Measurements from ENCODE around the gene GALK1. TPM values are rescaled to one million over a fixed set of nuclear protein-coding genes. Genes with fewer than 3 reads are reported as not detected.

GALK1 gene
- total and polyA plus RNA-seq, 9 of the 15 experiments (the other 6 are each of a cell fraction or from before 2014, with no cell fraction given), result 0.45 to 51.6 (median 17.4) TPM

GRCh38 chr17:75774991-75775668 lies 10.1 kb upstream of the GALK1 start (continued):
- TF ChIP-seq ZBTB40 (IDR thresholded peaks at IDR 0.05) (no peak), ZBTB40 (CRISPR knock-in tag; IDR thresholded peaks at IDR 0.05) (peak; percentile 35), JUN (IDR thresholded peaks at IDR 0.05; ENCODE audit: borderline replicate concordance, low read depth, low read length) (no peak), JUN (CRISPR knock-in tag; IDR thresholded peaks at IDR 0.05; ENCODE audit: borderline replicate concordance) (peak; percentile 74; the same call in 1 of the 2 replicates), ZBTB7A (IDR thresholded peaks at IDR 0.05; ENCODE audit: borderline replicate concordance, control insufficient read depth, low read depth, low read length) (no peak), AFF1 (IDR thresholded peaks at IDR 0.05; ENCODE audit: low read depth in 1 of 2, partially characterized antibody in 2 of 2) (peak in 1 of 2 experiments; percentile 20), KAT7 (CRISPR knock-in tag; IDR thresholded peaks at IDR 0.05; ENCODE audit: borderline replicate concordance) (peak; percentile 69; the same call in 1 of the 2 replicates)

Data from K562 (cell line).